ENCODE measurements around the gene FADS1. TPM values are rescaled to one million over a fixed set of nuclear protein-coding genes. Genes with fewer than 3 reads are reported as not detected.

Gene FADS1
- total RNA-seq, 6 experiments from 2014 or later: 25.9 to 39.1 (median 36.4) TPM

- TF ChIP-seq, protein P1, sequence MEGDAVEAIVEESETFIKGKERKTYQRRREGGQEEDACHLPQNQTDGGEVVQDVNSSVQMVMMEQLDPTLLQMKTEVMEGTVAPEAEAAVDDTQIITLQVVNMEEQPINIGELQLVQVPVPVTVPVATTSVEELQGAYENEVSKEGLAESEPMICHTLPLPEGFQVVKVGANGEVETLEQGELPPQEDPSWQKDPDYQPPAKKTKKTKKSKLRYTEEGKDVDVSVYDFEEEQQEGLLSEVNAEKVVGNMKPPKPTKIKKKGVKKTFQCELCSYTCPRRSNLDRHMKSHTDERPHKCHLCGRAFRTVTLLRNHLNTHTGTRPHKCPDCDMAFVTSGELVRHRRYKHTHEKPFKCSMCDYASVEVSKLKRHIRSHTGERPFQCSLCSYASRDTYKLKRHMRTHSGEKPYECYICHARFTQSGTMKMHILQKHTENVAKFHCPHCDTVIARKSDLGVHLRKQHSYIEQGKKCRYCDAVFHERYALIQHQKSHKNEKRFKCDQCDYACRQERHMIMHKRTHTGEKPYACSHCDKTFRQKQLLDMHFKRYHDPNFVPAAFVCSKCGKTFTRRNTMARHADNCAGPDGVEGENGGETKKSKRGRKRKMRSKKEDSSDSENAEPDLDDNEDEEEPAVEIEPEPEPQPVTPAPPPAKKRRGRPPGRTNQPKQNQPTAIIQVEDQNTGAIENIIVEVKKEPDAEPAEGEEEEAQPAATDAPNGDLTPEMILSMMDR (IDR thresholded peaks at IDR 0.05): no peak
- DNase-seq: no peak
- no peaks in the 10 kb centered on the region for H3K4me1 Mint-ChIP-seq (ENCODE audit: low read depth)
- H3K36me3 Mint-ChIP-seq (ENCODE audit: low read depth): peaks cover 5% of the 10 kb centered on the region; the same call in 1 of the 2 replicates
- no peak overlapping the region for H3K4me3 Mint-ChIP-seq
- H3K27me3 Mint-ChIP-seq (ENCODE audit: insufficient read depth): no peaks in the 10 kb centered on the region; the same call in 1 of the 2 replicates
- no peak overlapping the region for H3K27ac Mint-ChIP-seq
- H3K9me3 Mint-ChIP-seq: no peaks in the 10 kb centered on the region
Observed at GRCh38 chr11:61854966-61855714, 38.3 kb upstream of the FADS1 start.

DNA sequence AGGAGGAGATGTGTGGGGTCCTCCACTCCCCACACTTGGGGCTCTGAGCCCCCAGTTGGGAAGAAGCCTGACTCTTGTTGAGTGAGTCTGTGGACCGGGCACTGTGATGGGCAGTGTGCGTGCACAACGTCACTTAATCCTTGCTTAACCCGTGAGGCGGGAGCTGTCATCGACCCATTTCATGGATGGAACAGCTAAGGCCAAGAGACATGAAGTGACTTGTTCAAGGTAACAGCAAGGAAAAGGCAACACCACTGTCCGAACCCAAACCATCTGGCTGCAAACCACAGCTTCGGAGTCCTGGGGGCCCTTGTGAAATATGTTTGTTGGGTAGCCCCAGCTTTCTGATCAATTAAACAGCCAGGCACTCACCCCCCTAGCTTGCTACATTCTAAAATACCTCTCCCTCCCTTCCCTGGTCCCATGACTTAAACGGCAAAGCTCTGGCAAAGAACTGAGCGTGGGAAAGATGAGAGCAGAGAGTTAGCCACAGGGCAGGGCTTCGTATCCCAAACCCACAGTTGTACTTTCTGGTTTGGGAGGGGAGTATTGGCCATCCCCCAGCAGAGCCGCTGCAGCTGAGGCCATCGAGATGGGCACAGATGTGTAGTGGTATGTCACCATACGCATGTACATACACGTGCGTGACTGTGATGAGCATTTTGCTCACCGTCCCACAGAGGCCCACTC is 37.5 kb upstream of the FADS1 start:
- Mint-ChIP-seq H3K4me1 (ENCODE audit: low read depth) (no peaks in the 10 kb centered on the region), H3K9me3 (no peaks in the 10 kb centered on the region), H3K36me3 (ENCODE audit: low read depth) (peaks cover 2% of the 10 kb centered on the region; the same call in 1 of the 2 replicates), H3K27ac (no peak overlapping the region), H3K27me3 (ENCODE audit: insufficient read depth) (no peaks in the 10 kb centered on the region; the same call in 1 of the 2 replicates), H3K4me3 (no peak overlapping the region)
- no peak for DNase-seq
- TF ChIP-seq, protein P1 (IDR thresholded peaks at IDR 0.05): no peak

DNA sequence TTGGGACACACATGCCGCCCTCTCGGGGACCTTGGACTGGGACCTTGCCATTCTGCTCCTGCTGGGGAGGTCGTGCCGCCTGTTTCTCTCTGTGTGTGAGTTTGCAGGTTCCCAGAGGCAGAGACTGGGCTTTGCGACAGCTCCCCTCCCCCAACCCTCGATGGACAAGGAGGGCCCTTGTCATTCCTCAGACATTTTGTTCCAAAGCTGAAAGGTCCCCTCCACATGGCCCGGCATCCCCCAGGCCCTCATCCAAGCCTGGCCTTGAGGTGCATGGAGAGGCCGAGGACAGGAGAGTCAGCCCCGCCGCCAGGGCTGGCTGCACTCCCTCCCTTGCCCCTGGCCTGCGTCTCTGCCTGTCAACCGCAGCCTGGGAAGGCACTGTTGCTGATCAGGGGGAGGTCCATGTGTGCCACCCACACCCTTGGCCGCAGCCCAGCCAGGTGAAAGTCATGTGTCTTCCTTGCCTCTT is 36.9 kb upstream of the FADS1 start:
- TF ChIP-seq, protein P1 (IDR thresholded peaks at IDR 0.05): no peak
- Mint-ChIP-seq H3K4me1 (ENCODE audit: low read depth) (no peaks in the 10 kb centered on the region), H3K36me3 (ENCODE audit: low read depth) (no peaks in the 10 kb centered on the region), H3K27me3 (ENCODE audit: insufficient read depth) (no peaks in the 10 kb centered on the region; the same call in 1 of the 2 replicates), H3K9me3 (no peaks in the 10 kb centered on the region), H3K27ac (no peak overlapping the region), H3K4me3 (no peak overlapping the region)
- DNase-seq: no peak

DNA sequence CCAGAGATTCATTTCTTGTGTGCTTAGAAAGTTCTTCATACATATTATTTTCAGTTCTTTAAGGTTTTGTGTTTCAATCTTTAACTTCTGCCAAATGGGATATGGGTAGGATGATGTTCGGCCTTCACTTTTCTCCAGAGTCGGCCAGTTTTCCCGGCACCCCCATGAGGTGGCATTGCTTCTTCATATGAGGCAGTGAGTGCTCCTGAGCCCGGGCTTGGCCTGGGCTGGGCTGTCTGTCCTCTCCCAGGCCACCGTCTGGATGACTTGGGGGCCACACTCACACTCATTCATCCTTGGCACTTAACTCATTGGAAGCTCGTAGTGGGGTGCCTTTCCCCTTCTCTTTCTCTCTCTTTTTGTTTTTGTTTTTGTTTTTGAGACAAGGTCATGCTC is 35.1 kb upstream of the FADS1 start:
- TF ChIP-seq, protein P1 (IDR thresholded peaks at IDR 0.05): no peak
- Mint-ChIP-seq H3K4me1 (ENCODE audit: low read depth) (no peaks in the 10 kb centered on the region), H3K4me3 (no peak overlapping the region), H3K27ac (no peak overlapping the region), H3K9me3 (no peaks in the 10 kb centered on the region), H3K36me3 (ENCODE audit: low read depth) (peaks cover 7% of the 10 kb centered on the region; the same call in 1 of the 2 replicates), H3K27me3 (ENCODE audit: insufficient read depth) (no peaks in the 10 kb centered on the region; the same call in 1 of the 2 replicates)
- no peak for DNase-seq

DNA sequence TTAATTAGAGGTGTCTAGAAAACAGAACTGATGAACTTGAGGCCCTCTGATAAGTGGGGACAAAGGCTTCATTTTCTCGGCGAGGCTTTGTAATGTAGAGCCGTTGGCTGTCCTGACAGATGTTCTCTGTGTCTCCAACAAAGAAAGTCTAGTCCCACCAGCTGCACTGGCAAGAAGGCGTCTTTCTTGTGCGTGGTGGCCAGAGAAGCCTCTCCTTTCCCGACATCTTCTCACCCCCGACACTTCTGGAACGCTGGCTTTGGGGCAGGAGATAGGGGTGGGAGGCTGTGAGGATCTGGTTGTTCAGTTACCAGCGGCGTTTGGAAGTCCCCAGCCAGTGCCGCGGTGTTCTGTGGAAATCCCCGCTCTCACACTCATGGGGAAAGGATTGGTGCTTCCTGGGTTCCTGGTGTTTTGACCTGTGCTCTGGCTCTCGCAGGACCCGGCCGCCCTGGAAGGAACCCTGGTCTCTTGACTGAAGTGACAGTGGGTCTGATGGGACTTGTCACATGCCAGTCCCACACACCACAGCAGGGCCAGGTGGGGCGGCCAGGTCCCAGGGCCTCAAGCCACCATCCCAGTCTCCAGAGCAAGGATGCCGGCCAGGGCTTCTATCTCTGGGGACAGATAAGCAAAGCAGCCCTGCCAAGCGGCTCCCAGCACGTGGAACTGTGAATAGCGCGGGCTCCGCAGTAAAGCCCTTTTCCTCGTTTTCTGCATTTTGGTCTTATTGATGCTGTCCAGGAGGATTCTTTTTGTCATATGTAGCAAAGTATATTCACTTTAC is 34.5 kb upstream of the FADS1 start:
- H3K9me3 Mint-ChIP-seq: no peaks in the 10 kb centered on the region
- no peaks in the 10 kb centered on the region for H3K4me1 Mint-ChIP-seq (ENCODE audit: low read depth)
- H3K36me3 Mint-ChIP-seq (ENCODE audit: low read depth): peaks cover 7% of the 10 kb centered on the region; the same call in 1 of the 2 replicates
- no peaks in the 10 kb centered on the region; the same call in 1 of the 2 replicates for H3K27me3 Mint-ChIP-seq (ENCODE audit: insufficient read depth)
- TF ChIP-seq, protein P1 (IDR thresholded peaks at IDR 0.05): no peak
- H3K27ac Mint-ChIP-seq: no peak overlapping the region
- H3K4me3 Mint-ChIP-seq: no peak overlapping the region
- DNase-seq: no peak
